Measurements from ENCODE around the gene DAZAP2.
"Not testable (repeated sequence)": the region's sequence is repeated elsewhere in the genome, so short reads cannot be mapped to it uniquely, and the experiment has no call there.

Gene DAZAP2

DNA sequence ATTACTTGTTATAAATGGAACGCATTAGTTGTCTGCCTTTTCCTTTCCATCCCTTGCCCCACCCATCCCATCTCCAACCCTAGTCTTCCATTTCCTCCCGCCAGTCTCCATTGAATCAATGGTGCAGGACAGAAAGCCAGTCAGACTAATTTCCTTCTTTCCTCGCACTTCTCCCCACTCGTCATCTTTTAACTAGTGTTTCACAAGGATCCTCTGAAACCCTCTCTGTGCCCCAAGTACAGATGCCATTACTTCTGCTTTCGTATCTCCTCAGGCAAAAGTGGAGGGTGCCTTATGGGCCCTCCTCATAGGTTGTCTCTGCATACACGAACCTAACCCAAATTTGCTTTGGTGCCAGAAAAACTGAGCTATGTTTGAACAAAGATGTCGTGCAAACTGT lies 4.2 kb downstream of the DAZAP2 start:
- Mint-ChIP-seq H3K4me1 (peaks cover 72% of the 10 kb centered on the region), H3K9me3 (no peaks in the 10 kb centered on the region), H3K27ac (ENCODE audit: low read depth) (peak overlapping the region; percentile 75), H3K36me3 (ENCODE audit: insufficient read depth) (peaks cover 64% of the 10 kb centered on the region), H3K4me3 (no peak overlapping the region), H3K27me3 (no peaks in the 10 kb centered on the region)
- DNase-seq (ENCODE audit: low spot score in 2 of 2) (no peak), ATAC-seq (replicated peaks; ENCODE audit: extremely low read depth, poor library complexity, severe bottlenecking) (no peak)

DNA sequence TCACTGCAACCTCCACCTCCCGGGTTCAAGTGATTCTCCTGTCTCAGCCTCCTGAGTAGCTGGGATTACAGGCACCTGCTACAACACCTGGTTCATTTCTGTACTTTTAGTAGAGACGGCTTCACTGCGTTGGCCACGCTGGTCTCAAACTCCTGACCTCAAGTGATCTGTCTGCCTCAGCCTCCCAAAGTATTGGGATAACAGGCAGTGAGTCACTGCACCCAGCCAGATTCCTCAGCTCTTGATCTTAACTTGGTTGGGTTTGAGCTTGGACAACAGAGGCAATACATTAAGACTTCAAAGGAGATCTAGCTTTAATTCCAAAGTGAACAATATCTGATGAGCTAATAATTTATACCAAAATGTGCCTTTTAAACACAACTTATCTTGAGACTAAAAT lies 5.6 kb downstream of the DAZAP2 start:
- Mint-ChIP-seq H3K4me3 (no peak overlapping the region), H3K27ac (ENCODE audit: low read depth) (peak overlapping the region; percentile 94), H3K9me3 (no peaks in the 10 kb centered on the region), H3K36me3 (ENCODE audit: insufficient read depth) (peaks cover 54% of the 10 kb centered on the region), H3K27me3 (no peaks in the 10 kb centered on the region), H3K4me1 (peaks cover 71% of the 10 kb centered on the region)
- DNase-seq (ENCODE audit: low spot score in 2 of 2) (no peak), ATAC-seq (replicated peaks; ENCODE audit: extremely low read depth, poor library complexity, severe bottlenecking) (no peak)

DNA sequence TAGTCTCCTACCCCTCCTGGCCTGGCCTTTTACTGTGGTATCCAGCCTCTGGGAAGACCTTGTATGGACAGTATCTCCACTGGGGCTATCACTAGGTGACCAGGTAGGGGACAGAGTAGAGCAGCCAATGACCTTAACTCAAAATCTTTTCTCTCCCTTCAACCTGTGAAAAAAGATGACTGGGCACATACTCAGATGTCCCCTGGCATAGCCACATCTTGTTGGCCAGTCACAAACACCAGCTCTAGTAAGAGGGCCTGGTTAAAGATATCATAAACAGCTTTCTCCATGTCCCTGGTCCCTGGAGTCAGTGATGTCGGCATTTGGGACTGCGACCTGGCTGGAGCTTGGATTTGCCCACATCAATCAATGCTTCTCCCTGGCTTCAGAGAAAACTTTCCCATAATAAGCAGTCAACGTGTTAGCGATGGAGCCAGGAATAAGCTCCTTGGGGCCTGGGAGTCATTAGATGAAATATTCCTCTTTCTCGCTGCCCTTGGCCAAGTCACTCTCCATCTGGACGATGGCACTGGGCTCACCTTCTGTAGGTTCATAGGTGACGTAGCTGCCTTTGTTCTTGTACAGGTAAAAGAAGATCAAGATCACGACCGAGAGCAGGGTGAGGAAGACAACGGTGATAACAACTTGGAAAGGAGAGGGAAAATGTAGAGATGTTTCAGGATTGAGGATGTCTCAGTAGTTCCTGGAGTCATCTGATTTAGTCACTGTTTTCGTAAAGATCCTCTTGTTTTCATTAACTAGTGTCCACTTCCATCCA lies 7.0 kb downstream of the DAZAP2 start:
- DNase-seq (ENCODE audit: low spot score in 2 of 2) (no peak), ATAC-seq (replicated peaks; ENCODE audit: extremely low read depth, poor library complexity, severe bottlenecking) (no peak)
- peaks cover 59% of the 10 kb centered on the region for H3K4me1 Mint-ChIP-seq
- peak overlapping the region; percentile 94 for H3K27ac Mint-ChIP-seq (ENCODE audit: low read depth)
- no peak overlapping the region for H3K4me3 Mint-ChIP-seq
- no peaks in the 10 kb centered on the region for H3K9me3 Mint-ChIP-seq
- no peaks in the 10 kb centered on the region for H3K27me3 Mint-ChIP-seq
- H3K36me3 Mint-ChIP-seq (ENCODE audit: insufficient read depth), result peaks cover 43% of the 10 kb centered on the region

DNA sequence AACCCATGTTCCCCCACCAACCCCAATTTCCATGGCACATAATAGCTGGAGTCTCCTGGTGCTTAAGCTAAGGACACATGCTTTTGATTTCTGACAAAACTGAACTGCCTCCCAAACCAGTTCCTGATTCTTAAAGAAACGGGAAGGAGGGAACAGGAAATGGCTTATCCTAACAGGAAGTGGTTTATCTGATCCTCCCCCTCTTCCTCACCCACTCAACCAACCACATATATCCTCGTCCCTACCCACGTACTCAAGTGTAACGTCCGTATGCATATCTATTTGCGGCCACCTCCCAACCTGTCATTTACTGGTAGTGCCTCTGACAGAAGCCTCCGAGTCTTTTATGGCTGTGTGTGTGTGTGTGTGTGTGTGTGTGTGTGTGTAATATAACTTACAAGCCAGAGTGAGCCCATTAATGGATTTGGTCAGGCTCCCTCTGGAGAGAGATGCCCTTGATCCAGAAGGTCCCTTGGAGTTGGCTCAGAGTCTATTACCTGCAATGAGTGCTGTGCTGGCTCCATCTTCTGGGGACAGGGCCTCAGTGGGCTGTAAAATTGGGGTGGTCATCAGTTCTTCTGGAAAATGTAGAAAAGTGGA lies 7.7 kb downstream of the DAZAP2 start:
- ATAC-seq (replicated peaks; ENCODE audit: extremely low read depth, poor library complexity, severe bottlenecking) (peak; percentile 68), DNase-seq (ENCODE audit: low spot score in 2 of 2) (peak in 1 of 2 donors; percentile 25)
- Mint-ChIP-seq H3K4me1 (peaks cover 53% of the 10 kb centered on the region), H3K36me3 (ENCODE audit: insufficient read depth) (peaks cover 36% of the 10 kb centered on the region), H3K27me3 (no peaks in the 10 kb centered on the region), H3K9me3 (no peaks in the 10 kb centered on the region), H3K4me3 (no peak overlapping the region), H3K27ac (ENCODE audit: low read depth) (peak overlapping the region; percentile 94)

DNA sequence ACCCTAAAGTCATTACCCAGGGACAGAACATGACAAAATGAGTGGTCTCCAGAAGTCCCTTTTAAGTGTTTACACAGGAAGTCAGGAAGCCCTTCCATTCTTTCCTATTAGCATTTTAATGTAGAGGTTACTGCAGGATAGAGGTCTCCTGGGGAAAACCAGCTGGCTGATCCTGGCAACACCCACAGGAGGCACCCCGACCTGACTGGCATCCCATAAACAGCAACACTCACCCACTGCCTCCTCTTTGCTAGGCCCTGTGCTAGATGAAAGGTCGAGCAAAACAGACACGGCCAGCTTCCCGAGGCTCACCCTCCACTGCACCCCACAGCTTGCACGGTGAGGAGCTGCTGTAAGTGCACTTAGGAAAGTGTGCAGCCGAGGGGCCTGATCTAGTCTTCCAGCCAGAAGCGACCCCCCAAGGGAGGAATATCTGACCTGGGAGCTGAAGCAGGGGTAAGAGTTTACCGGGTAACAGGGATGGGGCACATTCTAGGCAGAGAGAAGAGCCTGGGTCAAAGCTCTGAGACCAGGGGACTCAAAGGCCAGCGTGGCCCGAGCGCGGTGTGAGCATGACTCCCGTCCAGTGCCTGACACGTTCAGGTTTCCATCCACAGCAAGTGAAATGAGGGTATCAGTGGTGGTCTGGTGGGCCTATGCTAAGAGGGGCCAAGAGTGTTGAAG lies 9.0 kb downstream of the DAZAP2 start:
- H3K4me3 Mint-ChIP-seq, result no peak overlapping the region
- peak overlapping the region; percentile 94 for H3K27ac Mint-ChIP-seq (ENCODE audit: low read depth)
- peaks cover 25% of the 10 kb centered on the region for H3K36me3 Mint-ChIP-seq (ENCODE audit: insufficient read depth)

DNA sequence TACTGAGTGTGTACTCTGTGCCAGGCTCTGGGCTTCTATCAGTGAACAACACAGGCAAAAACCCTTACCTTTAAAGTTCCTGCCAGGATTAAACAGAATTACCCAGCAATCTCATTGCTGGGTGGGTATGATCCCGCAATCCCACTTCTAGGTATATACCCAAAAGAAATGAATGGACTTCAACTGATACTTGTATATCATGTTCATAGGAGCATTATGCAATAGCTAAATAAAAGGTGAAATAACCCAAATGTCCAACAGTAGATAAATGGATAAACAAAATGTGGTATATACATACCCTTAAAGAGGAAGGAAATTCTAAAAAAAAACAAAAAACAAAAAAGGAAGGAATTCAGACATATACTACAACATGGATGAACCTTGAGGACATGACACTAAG lies 14.7 kb downstream of the DAZAP2 start:
- Mint-ChIP-seq H3K4me3 (no peak overlapping the region), H3K36me3 (ENCODE audit: insufficient read depth) (peaks cover 1% of the 10 kb centered on the region), H3K4me1 (peaks cover 22% of the 10 kb centered on the region), H3K27me3 (no peaks in the 10 kb centered on the region), H3K9me3 (no peaks in the 10 kb centered on the region), H3K27ac (ENCODE audit: low read depth) (peak overlapping the region; percentile 71)
- ATAC-seq (replicated peaks; ENCODE audit: extremely low read depth, poor library complexity, severe bottlenecking) (no peak), DNase-seq (ENCODE audit: low spot score in 2 of 2) (no peak)

More for the DNA sequence above, 9.0 kb downstream of the DAZAP2 start:
- H3K27me3 Mint-ChIP-seq, result no peaks in the 10 kb centered on the region
- ATAC-seq (replicated peaks; ENCODE audit: extremely low read depth, poor library complexity, severe bottlenecking) (no peak), DNase-seq (ENCODE audit: low spot score in 2 of 2) (no peak)
- H3K9me3 Mint-ChIP-seq, result no peaks in the 10 kb centered on the region
- H3K4me1 Mint-ChIP-seq, result peaks cover 48% of the 10 kb centered on the region

DNA sequence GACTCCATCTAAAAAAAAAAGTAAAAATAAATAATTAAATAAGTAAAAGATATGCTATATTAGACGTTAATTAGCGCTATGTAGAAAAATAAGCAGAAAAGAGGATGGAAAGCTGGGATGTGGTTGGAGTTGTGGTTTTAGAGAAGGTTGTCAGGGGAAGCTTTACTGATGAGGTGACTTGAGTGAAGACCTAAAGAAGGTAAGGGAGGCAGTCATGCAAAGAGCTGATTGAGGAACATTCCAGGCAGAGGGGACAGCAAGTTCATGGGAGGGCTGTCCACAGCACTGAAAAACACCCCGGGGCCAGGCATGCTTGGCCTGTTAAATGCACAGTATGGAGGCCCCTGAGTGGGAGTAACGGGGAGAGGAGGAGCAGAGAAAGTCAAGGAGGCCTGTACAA lies 15.9 kb downstream of the DAZAP2 start:
- Mint-ChIP-seq H3K4me1 (peaks cover 18% of the 10 kb centered on the region), H3K36me3 (ENCODE audit: insufficient read depth) (no peaks in the 10 kb centered on the region), H3K27ac (ENCODE audit: low read depth) (peak overlapping the region; percentile 6), H3K9me3 (no peaks in the 10 kb centered on the region), H3K27me3 (no peaks in the 10 kb centered on the region), H3K4me3 (no peak overlapping the region)
- ATAC-seq (replicated peaks; ENCODE audit: extremely low read depth, poor library complexity, severe bottlenecking) (no peak), DNase-seq (ENCODE audit: low spot score in 2 of 2) (no peak)

DNA sequence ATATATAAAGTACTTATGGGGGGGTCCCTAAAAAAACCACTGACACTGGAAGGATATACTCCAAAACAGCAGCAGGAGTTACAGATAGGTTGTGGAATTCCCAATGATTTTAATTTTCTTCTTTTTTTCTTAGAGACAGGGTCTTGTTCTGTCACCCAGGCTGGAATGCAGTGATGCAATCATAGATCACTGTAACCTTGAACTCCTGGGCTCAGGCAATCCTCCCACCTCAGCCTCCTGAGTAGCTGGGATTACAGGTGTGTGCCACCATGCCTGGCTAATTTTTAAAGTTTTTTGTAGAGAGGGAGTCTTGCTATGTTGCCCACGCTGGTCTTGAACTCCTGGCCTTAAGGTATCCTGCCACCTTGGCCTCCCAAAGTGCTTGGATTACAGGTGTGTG lies 21.0 kb downstream of the DAZAP2 start:
- H3K36me3 Mint-ChIP-seq (ENCODE audit: insufficient read depth); DNase-seq (ENCODE audit: low spot score in 2 of 2); H3K4me3 Mint-ChIP-seq; H3K9me3 Mint-ChIP-seq; H3K27me3 Mint-ChIP-seq; ATAC-seq (replicated peaks; ENCODE audit: extremely low read depth, poor library complexity, severe bottlenecking); H3K27ac Mint-ChIP-seq (ENCODE audit: low read depth): not testable (repeated sequence)
- peaks cover 15% of the 10 kb centered on the region for H3K4me1 Mint-ChIP-seq

DNA sequence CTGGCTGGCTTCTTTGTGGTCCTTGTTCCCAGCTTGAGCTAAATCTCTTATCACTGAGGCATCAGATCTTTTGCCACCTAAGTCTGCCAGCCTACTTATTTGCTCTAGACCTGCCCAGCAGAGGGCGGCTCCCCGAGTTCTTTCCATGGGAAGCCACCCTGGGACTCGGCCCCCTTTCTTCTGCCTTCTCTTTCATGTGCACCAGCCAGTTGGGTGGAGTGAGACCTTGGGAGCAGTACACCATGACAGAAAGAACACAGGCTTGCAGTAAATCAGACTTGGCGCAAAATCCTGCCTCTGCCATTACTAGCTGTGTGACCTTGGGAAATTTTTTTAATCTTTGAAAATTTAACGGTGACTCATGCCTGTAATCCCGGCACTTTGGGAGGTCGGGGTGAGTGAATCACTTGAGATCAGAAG lies 24.1 kb downstream of the DAZAP2 start:
- peaks cover 5% of the 10 kb centered on the region for H3K9me3 Mint-ChIP-seq
- ATAC-seq (replicated peaks; ENCODE audit: extremely low read depth, poor library complexity, severe bottlenecking) (no peak), DNase-seq (ENCODE audit: low spot score in 2 of 2) (no peak)
- H3K4me1 Mint-ChIP-seq, result peaks cover 23% of the 10 kb centered on the region
- H3K27ac Mint-ChIP-seq (ENCODE audit: low read depth), result peak overlapping the region; percentile 33
- H3K36me3 Mint-ChIP-seq (ENCODE audit: insufficient read depth), result peaks cover 2% of the 10 kb centered on the region
- no peaks in the 10 kb centered on the region for H3K27me3 Mint-ChIP-seq
- H3K4me3 Mint-ChIP-seq, result no peak overlapping the region

DNA sequence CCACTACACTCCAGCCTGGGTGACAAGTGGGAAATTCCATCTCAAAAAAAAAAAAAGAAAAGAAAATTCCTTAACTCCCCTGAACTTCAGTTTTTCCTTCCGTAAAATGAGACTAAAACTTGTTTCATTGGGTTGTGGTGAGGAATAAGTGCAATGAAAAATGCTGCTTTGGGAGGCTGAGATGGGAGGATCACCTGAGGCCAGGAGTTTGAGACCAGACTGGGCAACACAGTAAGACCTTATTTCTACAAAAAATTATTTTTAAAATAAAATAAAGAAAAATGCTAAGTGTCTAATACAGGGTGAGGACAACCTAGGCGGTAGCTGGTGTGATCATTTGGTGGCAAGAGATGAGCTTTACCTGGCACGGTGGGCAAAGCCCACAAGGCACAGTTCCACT lies 24.7 kb downstream of the DAZAP2 start:
- H3K36me3 Mint-ChIP-seq (ENCODE audit: insufficient read depth), result peaks cover 2% of the 10 kb centered on the region
- H3K27ac Mint-ChIP-seq (ENCODE audit: low read depth), result no peak overlapping the region
- DNase-seq (ENCODE audit: low spot score in 2 of 2), result no peak
- peaks cover 25% of the 10 kb centered on the region for H3K4me1 Mint-ChIP-seq
- no peak for ATAC-seq (replicated peaks; ENCODE audit: extremely low read depth, poor library complexity, severe bottlenecking)
- H3K9me3 Mint-ChIP-seq, result peaks cover 5% of the 10 kb centered on the region
- no peaks in the 10 kb centered on the region for H3K27me3 Mint-ChIP-seq
- H3K4me3 Mint-ChIP-seq, result no peak overlapping the region

DNA sequence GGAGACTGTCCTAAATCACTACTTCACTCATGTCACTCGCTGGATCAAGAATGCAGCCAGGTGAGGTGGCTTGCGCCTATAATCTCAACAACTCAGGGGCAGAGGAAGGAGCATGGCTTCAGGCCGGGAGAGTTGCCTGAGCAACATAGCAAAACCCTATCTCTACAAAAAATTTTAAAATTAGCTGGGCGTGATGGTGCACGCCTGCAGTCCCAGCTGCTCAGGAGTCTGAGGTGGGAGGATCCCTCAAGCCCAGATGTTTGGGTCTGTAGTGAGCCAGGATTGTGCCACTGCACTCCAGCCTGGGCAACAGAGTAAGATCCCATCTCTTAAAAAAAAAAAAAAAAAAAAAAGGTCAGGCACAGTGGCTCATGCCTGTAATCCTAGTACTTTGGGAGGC lies 25.7 kb downstream of the DAZAP2 start:
- DNase-seq (ENCODE audit: low spot score in 2 of 2), result no peak
- Mint-ChIP-seq H3K4me3 (no peak overlapping the region), H3K27ac (ENCODE audit: low read depth) (peak overlapping the region; percentile 32), H3K4me1 (peaks cover 31% of the 10 kb centered on the region), H3K27me3 (no peaks in the 10 kb centered on the region), H3K36me3 (ENCODE audit: insufficient read depth) (peaks cover 3% of the 10 kb centered on the region), H3K9me3 (peaks cover 5% of the 10 kb centered on the region)
- ATAC-seq (replicated peaks; ENCODE audit: extremely low read depth, poor library complexity, severe bottlenecking), result no peak

DNA sequence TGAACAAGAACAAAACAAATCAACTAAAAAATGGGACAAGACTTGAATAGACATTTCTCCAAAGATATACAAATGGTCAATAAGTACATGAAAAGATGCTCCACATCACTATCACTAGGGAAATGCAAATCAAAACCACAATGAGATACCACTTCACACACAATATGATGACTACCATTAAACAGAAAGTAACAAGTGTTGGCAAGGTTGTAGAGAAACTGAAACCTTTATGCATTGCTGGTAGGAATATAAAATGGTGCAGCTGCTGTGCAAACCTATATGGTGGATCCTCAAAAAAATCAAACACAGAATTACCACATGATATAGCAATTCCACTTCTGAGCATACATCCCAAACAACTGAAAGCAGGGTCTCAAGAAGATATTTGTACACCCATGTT lies 26.4 kb downstream of the DAZAP2 start:
- peaks cover 5% of the 10 kb centered on the region for H3K9me3 Mint-ChIP-seq
- no peaks in the 10 kb centered on the region for H3K27me3 Mint-ChIP-seq
- ATAC-seq (replicated peaks; ENCODE audit: extremely low read depth, poor library complexity, severe bottlenecking) (peak; percentile 82), DNase-seq (ENCODE audit: low spot score in 2 of 2) (no peak)
- H3K36me3 Mint-ChIP-seq (ENCODE audit: insufficient read depth), result peaks cover 5% of the 10 kb centered on the region
- H3K4me3 Mint-ChIP-seq, result peak overlapping the region; percentile 9
- peaks cover 34% of the 10 kb centered on the region for H3K4me1 Mint-ChIP-seq
- H3K27ac Mint-ChIP-seq (ENCODE audit: low read depth), result peak overlapping the region; percentile 32
